ENCODE measurements around the gene MALRD1.

MALRD1 gene

GRCh38 chr10:19782430-19783089 is 734.0 kb downstream of the MALRD1 start:
- DNase-seq (ENCODE audit: low read depth): no peak

GRCh38 chr10:19783721-19784120 is 735.1 kb downstream of the MALRD1 start:
- DNase-seq (ENCODE audit: low read depth): no peak

All from GM04503 (cell line).